HG02759 (cell line): ENCODE measurements around the gene HIPK2.
"Not testable (repeated sequence)": the region's sequence is repeated elsewhere in the genome, so short reads cannot be mapped to it uniquely, and the experiment has no call there.

Experiments used
- ATAC-seq: cut with Tn5 transposase; IDR thresholded peaks from one replicate; pipeline ENCODE4 v1.9.1; 2021; ENCODE audit warnings: mild to moderate bottlenecking, moderate library complexity; ENCODE audit not compliant: unreplicated experiment

Gene HIPK2

GRCh38 chr7:139679731-139680594 is 97.8 kb downstream of the HIPK2 start:
- ATAC-seq, result no peak

GRCh38 chr7:139676390-139676789 is 101.4 kb downstream of the HIPK2 start:
- ATAC-seq, result no peak

- ATAC-seq, result no peak
Measured at GRCh38 chr7:139675127-139676125, 102.4 kb downstream of the HIPK2 start.

GRCh38 chr7:139674752-139675126 is 103.1 kb downstream of the HIPK2 start:
- no peak for ATAC-seq

- ATAC-seq, result no peak
Measured at GRCh38 chr7:139674341-139674740, 103.5 kb downstream of the HIPK2 start.

- no peak for ATAC-seq
Measured at GRCh38 chr7:139673762-139674161, 104.0 kb downstream of the HIPK2 start.

- ATAC-seq, result peak; percentile 93
Measured at GRCh38 chr7:139673230-139673629, 104.6 kb downstream of the HIPK2 start.

GRCh38 chr7:139671967-139672366 is 105.8 kb downstream of the HIPK2 start:
- ATAC-seq, result no peak

- ATAC-seq, result not testable (repeated sequence)
Measured at GRCh38 chr7:139670662-139671061, 107.1 kb downstream of the HIPK2 start.

- no peak for ATAC-seq
Measured at GRCh38 chr7:139669106-139670061, 108.4 kb downstream of the HIPK2 start.

GRCh38 chr7:139667377-139667776 is 110.4 kb downstream of the HIPK2 start:
- no peak for ATAC-seq

- ATAC-seq, result no peak
Measured at GRCh38 chr7:139666501-139666900, 111.3 kb downstream of the HIPK2 start.

- ATAC-seq, result no peak
Measured at GRCh38 chr7:139664434-139664833, 113.4 kb downstream of the HIPK2 start.

GRCh38 chr7:139663608-139664177 is 114.1 kb downstream of the HIPK2 start:
- no peak for ATAC-seq

- no peak for ATAC-seq
Measured at GRCh38 chr7:139661903-139662302, 115.9 kb downstream of the HIPK2 start.

- no peak for ATAC-seq
Measured at GRCh38 chr7:139661043-139661440, 116.8 kb downstream of the HIPK2 start.

GRCh38 chr7:139660317-139661042 is 117.3 kb downstream of the HIPK2 start:
- ATAC-seq, result no peak

GRCh38 chr7:139659922-139660316 is 117.9 kb downstream of the HIPK2 start:
- ATAC-seq, result no peak

GRCh38 chr7:139658908-139659675 is 118.7 kb downstream of the HIPK2 start:
- no peak for ATAC-seq
